BE2C (cell line): Measurements from ENCODE around the gene CSN1S1. TPM values are rescaled to one million over a fixed set of nuclear protein-coding genes. Genes with fewer than 3 reads are reported as not detected.

Experiments used
- DNase-seq: peaks from one replicate; pipeline ENCODE4 v3.0.0-alpha.2; 2020
- H3K27me3 ChIP-seq: fragments of 250-450 bp; sonication (Bioruptor Pico); 2 replicates; pipeline ENCODE4 v1.5.1; 2020; ENCODE audit warnings: mild to moderate bottlenecking
- H3K36me3 ChIP-seq: fragments of 250-450 bp; sonication (Bioruptor Pico); 2 replicates; pipeline ENCODE4 v1.5.1; 2020; ENCODE audit warnings: mild to moderate bottlenecking
- H3K4me1 ChIP-seq: fragments of 250-450 bp; sonication (Bioruptor Pico); 2 replicates; pipeline ENCODE4 v1.5.1; 2020
- H3K4me3 ChIP-seq: 2 replicates; pipeline ENCODE4 v1.5.1; 2011; ENCODE audit warnings: low read depth, low read length
- H3K9me3 ChIP-seq: fragments of 250-450 bp; sonication (Bioruptor Pico); 2 replicates; pipeline ENCODE4 v1.5.1; 2020
- CTCF ChIP-seq: IDR thresholded peaks from 2 replicates; pipeline ENCODE4 v1.5.1; 2012; ENCODE audit warnings: mild to moderate bottlenecking, low read depth, low read length
- polyA plus RNA-seq: library from polyadenylated mRNA; unstranded; fragments of >200 nt; gene quantifications from one replicate; pipeline ENCODE4 v1.2.1, GENCODE V29; 2012; ENCODE audit warnings: low read depth, missing spikeins; ENCODE audit not compliant: insufficient read length, insufficient read depth

The CSN1S1 gene
- 0.76 TPM for polyA plus RNA-seq

- DNase-seq = no peak
- Histone ChIP-seq H3K36me3 (no peaks in the 10 kb centered on the region), H3K9me3 (no peaks in the 10 kb centered on the region), H3K4me3 (no peak within 1 kb of the TSS), H3K4me1 (no peaks in the 10 kb centered on the region), H3K27me3 (no peaks in the 10 kb centered on the region)
- no peak for TF ChIP-seq CTCF
These were observed at the start of gene CSN1S1 for GRCh38 chr4:69930768-69931167. CSN1S1 (plus strand) TSS chr4:69931068; CDS start chr4:69932556, 1,488 bp downstream.

GRCh38 chr4:69881173-69881773 lies 49.6 kb upstream of the CSN1S1 start:
- DNase-seq = peak; percentile 23
- TF ChIP-seq CTCF = peak; percentile 80
- H3K4me1 ChIP-seq = no peaks in the 10 kb centered on the region
- no peaks in the 10 kb centered on the region for H3K27me3 ChIP-seq
- no peaks in the 10 kb centered on the region for H3K9me3 ChIP-seq
- H3K36me3 ChIP-seq = no peaks in the 10 kb centered on the region
- H3K4me3 ChIP-seq = no peak overlapping the region

- Histone ChIP-seq H3K9me3 (no peaks in the 10 kb centered on the region), H3K27me3 (no peaks in the 10 kb centered on the region), H3K4me1 (no peaks in the 10 kb centered on the region), H3K4me3 (no peak overlapping the region), H3K36me3 (no peaks in the 10 kb centered on the region)
- DNase-seq = no peak
- no peak for TF ChIP-seq CTCF
These were observed 48.7 kb upstream of the CSN1S1 start for GRCh38 chr4:69882150-69882549.

- no peak for DNase-seq
- TF ChIP-seq CTCF = no peak
- H3K27me3 ChIP-seq = no peaks in the 10 kb centered on the region
- H3K4me3 ChIP-seq = no peak overlapping the region
- no peaks in the 10 kb centered on the region for H3K9me3 ChIP-seq
- no peaks in the 10 kb centered on the region for H3K36me3 ChIP-seq
- H3K4me1 ChIP-seq = no peaks in the 10 kb centered on the region
These were observed 42.5 kb upstream of the CSN1S1 start for GRCh38 chr4:69888336-69888735.

- no peak for DNase-seq
- no peaks in the 10 kb centered on the region for H3K4me1 ChIP-seq
- no peak for TF ChIP-seq CTCF
- no peak overlapping the region for H3K4me3 ChIP-seq
- no peaks in the 10 kb centered on the region for H3K9me3 ChIP-seq
- no peaks in the 10 kb centered on the region for H3K36me3 ChIP-seq
- no peaks in the 10 kb centered on the region for H3K27me3 ChIP-seq
These were observed 36.7 kb upstream of the CSN1S1 start for GRCh38 chr4:69894186-69894585.

GRCh38 chr4:69894721-69895120 lies 36.1 kb upstream of the CSN1S1 start:
- H3K9me3 ChIP-seq = no peaks in the 10 kb centered on the region
- no peak for DNase-seq

More at GRCh38 chr4:69894721-69895120, 36.1 kb upstream of the CSN1S1 start:
- no peaks in the 10 kb centered on the region for H3K4me1 ChIP-seq
- H3K27me3 ChIP-seq = no peaks in the 10 kb centered on the region
- TF ChIP-seq CTCF = no peak
- no peak overlapping the region for H3K4me3 ChIP-seq
- H3K36me3 ChIP-seq = no peaks in the 10 kb centered on the region
